Activated gamma-delta T cell treated with anti-CD3 and anti-CD28 coated beads, Interleukin-2, amount 50 U/mL, for 16 hours (primary cell): ENCODE results near the gene ACER1.
"Not testable (repeated sequence)": the region's sequence is repeated elsewhere in the genome, so short reads cannot be mapped to it uniquely, and the experiment has no call there.

Experiments used
- DNase-seq: peaks from one replicate; pipeline ENCODE4 v3.0.0-alpha.2; 2020; ENCODE audit warnings: low read depth

Gene ACER1

GRCh38 chr19:6333439-6333838 is at the start of gene ACER1:
ACER1 (minus strand) TSS chr19:6333612; CDS start chr19:6333551, 61 bp downstream.
- no peak for DNase-seq

- DNase-seq: no peak
Observed at GRCh38 chr19:6383188-6383587, 49.8 kb upstream of the ACER1 start.

GRCh38 chr19:6381030-6381750 is 47.8 kb upstream of the ACER1 start:
- no peak for DNase-seq

- no peak for DNase-seq
Observed at GRCh38 chr19:6379744-6380143, 46.3 kb upstream of the ACER1 start.

GRCh38 chr19:6378486-6378885 is 45.1 kb upstream of the ACER1 start:
- no peak for DNase-seq

- DNase-seq: no peak
Observed at GRCh38 chr19:6378041-6378440, 44.6 kb upstream of the ACER1 start.

GRCh38 chr19:6376512-6377190 is 43.2 kb upstream of the ACER1 start:
- DNase-seq: no peak

- no peak for DNase-seq
Observed at GRCh38 chr19:6375411-6376010, 42.1 kb upstream of the ACER1 start, which contains the start of gene PSPN. PSPN (minus strand) TSS chr19:6375933; CDS start chr19:6375849, 84 bp downstream.

GRCh38 chr19:6374711-6375410 is 41.4 kb upstream of the ACER1 start:
- DNase-seq: no peak

GRCh38 chr19:6374161-6374709 is 40.8 kb upstream of the ACER1 start:
- DNase-seq: no peak

GRCh38 chr19:6373813-6374108 is 40.3 kb upstream of the ACER1 start:
- no peak for DNase-seq

GRCh38 chr19:6373096-6373812 is 39.8 kb upstream of the ACER1 start:
- DNase-seq: peak; percentile 96

- DNase-seq: peak; percentile 94
Observed at GRCh38 chr19:6372594-6373095, 39.2 kb upstream of the ACER1 start, which contains the start of gene ALKBH7. ALKBH7 (plus strand) TSS chr19:6372794; CDS start chr19:6372821, 27 bp downstream.

GRCh38 chr19:6364353-6364752 is 30.9 kb upstream of the ACER1 start:
- no peak for DNase-seq

- DNase-seq: no peak
Observed at GRCh38 chr19:6362351-6362801, 29.0 kb upstream of the ACER1 start.

- no peak for DNase-seq
Observed at GRCh38 chr19:6362027-6362350, 28.6 kb upstream of the ACER1 start.

- not testable (repeated sequence) for DNase-seq
Observed at GRCh38 chr19:6360857-6361216, 27.4 kb upstream of the ACER1 start.

GRCh38 chr19:6360445-6360844 is 27.0 kb upstream of the ACER1 start:
- DNase-seq: not testable (repeated sequence)

- no peak for DNase-seq
Observed at GRCh38 chr19:6359568-6360341, 26.3 kb upstream of the ACER1 start.

- no peak for DNase-seq
Observed at GRCh38 chr19:6358003-6358402, 24.6 kb upstream of the ACER1 start.

- DNase-seq: no peak
Observed at GRCh38 chr19:6357174-6357573, 23.8 kb upstream of the ACER1 start.
